CD1c-positive myeloid dendritic cell (primary cell): ENCODE measurements around the gene BEAN1.

Source experiments
- DNase-seq: peaks from one replicate; pipeline ENCODE4 v3.0.0-alpha.2; 2016; ENCODE audit errors: extremely low spot score

BEAN1 gene

GRCh38 chr16:66470556-66470955, 43.5 kb downstream of the BEAN1 start:
- no peak for DNase-seq

DNA sequence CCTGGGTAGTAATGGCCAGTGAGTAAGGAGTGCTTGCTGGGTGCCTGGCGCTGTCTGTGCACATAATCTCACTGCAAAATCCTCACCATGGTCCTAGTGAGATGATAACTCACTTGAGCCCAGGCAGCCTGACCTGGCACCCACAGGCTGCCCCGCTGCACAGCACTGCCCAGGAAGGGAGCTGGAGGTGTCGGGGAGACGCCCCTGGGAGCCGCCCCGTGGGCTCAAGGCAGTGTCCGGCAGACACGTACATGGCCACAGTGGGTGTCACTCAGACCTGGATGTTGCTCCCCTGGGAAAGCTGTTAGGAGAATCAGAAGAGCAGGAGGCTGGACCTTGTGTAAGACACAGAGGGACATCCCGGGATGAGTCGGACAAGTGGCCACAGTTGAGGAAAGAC, 44.2 kb downstream of the BEAN1 start:
- DNase-seq, result no peak

DNA sequence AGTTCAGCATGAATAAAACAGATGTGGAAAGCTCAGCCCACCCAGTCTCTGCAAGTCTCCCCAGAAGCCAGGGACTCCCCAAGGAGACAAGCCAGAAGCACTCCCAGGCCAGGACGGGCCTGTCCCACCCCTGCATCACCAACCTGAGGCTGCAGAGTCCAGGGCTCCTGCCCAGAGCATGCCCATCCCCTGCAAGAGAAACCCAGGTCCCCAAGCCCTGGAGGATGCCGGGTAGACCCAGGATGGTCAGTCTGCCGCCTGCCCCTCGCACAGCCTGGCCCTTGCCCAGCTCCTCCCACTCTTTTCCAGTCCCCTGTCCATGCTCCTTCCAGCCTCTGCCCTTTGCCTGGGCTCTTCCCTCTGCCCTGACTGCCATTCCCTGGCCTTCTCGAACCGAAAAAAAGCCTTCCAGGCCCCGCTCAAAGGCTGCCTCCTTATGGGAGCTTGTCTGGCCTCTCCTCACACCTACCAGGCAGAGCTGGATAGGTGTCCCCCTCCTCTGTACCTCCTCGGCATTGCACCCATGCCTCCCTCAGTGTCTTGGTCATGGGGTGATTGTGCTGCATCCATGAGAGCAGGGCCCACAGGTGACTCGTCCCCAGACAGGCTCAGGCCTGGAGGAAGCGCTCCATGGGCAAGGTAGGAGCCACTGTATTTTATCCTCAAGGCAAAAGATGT, 44.8 kb downstream of the BEAN1 start:
- DNase-seq, result no peak

GRCh38 chr16:66473051-66473571, 46.0 kb downstream of the BEAN1 start:
- DNase-seq, result no peak

DNA sequence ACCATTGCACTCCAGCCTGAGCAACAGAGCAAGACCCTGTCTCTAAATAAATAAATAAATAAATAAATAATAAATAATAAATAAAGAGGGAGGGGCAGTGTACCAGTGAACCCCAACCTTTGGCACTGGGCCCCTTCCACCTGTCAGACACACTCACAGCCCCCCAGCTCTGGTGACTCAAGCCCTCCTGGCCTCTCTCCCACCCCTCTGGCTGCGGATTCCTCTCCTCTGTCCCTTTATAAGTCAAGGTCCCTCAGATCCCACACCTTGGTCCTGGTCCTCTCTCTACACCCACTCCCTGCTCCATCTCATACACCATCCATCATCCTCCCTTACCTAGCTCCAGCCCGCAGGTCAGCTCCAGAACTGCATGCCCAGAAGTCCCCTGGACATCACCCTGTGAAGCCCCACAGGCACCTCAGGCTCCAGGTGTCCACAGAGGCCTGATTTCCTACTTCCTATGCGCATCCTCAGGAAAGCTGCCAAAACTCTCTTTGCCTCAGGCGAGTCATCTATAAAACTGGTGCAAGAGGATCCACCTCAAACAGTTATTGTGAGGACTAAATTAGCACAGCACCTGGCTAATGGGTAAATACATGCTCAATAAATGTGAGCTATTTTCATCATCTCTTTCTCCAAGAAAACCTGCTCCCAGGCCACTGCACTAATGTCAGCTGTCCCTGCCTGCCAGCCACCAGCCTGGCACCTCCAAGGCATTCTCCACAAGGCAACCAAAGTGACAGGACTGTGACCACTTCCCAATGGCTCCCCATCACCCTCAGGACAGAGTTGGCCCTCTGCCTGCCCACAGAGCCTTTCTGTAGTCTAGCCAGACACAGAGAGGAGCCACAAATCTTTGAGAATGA, 46.8 kb downstream of the BEAN1 start:
- no peak for DNase-seq

- DNase-seq, result peak; percentile 76
Measured at GRCh38 chr16:66474750-66475199, 47.7 kb downstream of the BEAN1 start.

- no peak for DNase-seq
Measured at GRCh38 chr16:66475232-66475631, 48.1 kb downstream of the BEAN1 start.

GRCh38 chr16:66476328-66477027, 49.4 kb downstream of the BEAN1 start:
- DNase-seq, result no peak

GRCh38 chr16:66477028-66477515, 50.0 kb downstream of the BEAN1 start:
- no peak for DNase-seq

- DNase-seq, result peak; percentile 78
Measured at GRCh38 chr16:66478733-66479511, 51.8 kb downstream of the BEAN1 start.

GRCh38 chr16:66479661-66480264, 52.7 kb downstream of the BEAN1 start:
- DNase-seq, result no peak

GRCh38 chr16:66480265-66481080, 53.4 kb downstream of the BEAN1 start:
- DNase-seq, result no peak

DNA sequence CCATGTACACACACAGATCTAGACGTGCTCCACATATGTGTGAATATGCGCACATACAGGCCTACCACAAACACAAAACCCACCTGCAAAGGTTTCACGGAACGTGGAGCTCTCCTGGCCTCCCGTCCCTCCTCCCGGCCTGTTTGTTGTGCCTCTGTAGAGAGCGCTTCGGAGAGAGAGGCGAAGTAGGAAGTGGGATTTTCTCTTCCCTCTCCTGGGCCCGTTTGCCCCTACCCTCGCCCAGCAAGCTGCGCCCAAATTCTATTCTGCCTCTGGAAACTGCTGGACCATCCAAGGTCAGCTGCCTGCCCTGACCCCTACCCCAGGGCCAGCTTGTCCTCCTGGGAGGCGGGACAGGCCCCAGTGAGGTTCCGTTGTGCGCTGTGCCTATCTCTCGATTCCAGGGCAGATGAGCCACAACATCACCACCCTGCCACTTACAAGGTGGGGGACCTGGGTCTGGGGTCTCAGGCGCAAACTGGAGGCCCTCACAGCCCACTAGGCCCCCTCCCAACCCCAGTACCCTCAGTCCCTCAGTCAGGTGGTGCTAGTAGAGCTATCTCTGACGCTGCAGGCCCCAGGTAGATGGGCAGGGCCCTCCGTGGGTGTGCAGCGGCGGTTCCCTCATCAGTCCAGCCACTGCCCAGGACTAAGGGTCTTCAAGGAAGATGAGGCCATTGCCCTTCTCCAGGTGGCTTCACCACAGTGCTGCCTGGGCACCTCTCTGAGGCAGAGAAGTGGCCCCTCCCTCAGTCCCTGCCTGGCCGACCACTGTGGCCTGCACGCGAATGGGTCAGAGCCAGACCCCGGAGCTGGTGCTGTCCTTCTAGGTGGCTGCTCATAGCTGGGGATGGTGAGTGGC, 54.2 kb downstream of the BEAN1 start:
- DNase-seq, result peak; percentile 46

DNA sequence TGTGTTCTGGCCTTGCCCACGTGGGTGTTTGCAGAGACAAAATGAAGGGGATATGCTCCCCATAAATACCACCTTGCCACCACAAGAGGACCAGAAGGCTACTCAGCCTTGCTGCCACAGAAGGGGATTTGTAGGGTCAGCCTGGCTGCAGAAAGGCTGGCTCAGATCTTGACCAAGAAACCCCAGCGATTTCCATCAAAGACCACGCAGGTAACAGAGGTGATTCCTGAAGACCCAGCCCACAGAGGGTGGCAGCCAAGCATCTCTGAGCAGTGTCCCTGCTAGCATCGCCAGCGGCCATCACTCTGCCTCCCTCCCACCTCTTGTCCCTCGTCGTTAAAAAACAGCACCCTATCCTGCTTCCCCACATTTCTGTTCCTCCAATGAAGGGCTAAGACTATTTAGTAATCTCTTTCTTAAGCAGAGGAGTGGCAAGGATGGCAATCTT, 54.9 kb downstream of the BEAN1 start:
- no peak for DNase-seq

DNA sequence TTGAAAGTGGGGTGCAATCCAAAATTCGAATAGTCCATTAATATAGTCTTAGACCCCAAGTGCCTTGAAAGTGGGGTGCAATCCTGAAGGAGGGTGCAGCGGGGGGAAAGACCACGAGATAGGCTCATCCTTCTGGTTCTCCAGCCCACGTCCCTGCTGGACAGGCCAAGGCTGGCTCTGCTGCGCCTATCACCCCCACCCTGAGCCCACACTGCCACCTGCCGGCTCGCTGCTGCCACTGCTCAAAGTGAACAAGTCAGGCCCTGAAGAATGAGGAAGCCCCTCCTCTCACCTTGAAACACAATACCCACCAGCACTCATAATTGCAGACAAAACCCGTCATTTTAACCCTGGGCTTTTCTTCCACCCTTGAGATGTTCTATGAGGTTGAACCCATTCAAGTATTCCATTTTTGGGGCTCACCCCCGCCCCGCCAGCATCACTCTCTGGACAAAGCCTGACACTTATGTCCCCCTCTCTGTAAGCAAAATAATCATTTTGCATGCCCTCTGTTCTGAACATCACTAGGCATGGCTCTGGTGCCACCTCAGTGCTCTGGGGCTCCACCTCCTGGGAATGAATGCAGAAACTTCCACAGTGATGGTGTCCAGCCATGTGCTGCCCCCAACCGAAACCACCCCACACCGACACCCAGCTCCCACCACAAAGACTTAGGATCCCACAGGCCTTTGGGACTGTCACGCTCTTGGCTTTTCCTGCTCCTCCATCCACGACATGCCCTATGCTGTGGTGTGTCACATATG, 56.8 kb downstream of the BEAN1 start:
- peak; percentile 87 for DNase-seq

GRCh38 chr16:66484453-66485213, 57.5 kb downstream of the BEAN1 start:
- no peak for DNase-seq

DNA sequence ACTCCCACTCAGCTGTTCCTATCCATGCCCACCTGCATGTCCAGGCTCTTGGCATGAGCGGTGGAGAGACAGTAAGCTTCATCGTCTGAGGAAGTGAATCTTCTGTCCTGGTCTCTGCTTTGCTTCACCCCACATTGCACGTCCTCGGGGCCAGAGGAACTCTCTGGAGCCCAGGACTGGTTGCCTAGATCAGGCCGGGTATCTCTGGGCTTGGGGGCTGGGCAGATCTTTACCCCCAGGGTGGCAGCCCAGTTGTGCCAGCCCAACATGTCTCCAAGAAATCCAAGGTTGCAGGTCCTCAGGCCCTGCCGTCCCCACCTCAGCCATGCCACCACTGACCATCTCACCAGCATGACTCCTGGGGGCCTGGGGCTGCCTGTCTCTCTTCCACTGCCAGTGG, 58.3 kb downstream of the BEAN1 start:
- DNase-seq, result peak; percentile 38
